SK-N-SH (cell line): ENCODE results near the gene CDH4.

ENCODE experiments used
- FOXJ3 ChIP-seq: sonication (generic); formaldehyde crosslinking; IDR thresholded peaks from 2 replicates; pipeline ENCODE4 v1.5.1; 2020; ENCODE audit warnings: mild to moderate bottlenecking, missing genetic modification reagents
- TF ChIP-seq, protein P1 (sequence below): fragments of 200-600 bp; sonication (generic); IDR thresholded peaks from 2 replicates; pipeline ENCODE4 v1.6.1; 2017; ENCODE audit warnings: antibody characterized with exemption, mild to moderate bottlenecking, moderate library complexity
- TF ChIP-seq, protein P2 (sequence below): IDR thresholded peaks from 2 replicates; pipeline ENCODE4 v1.4.0; 2012; ENCODE audit warnings: low read depth, borderline replicate concordance

DNA sequence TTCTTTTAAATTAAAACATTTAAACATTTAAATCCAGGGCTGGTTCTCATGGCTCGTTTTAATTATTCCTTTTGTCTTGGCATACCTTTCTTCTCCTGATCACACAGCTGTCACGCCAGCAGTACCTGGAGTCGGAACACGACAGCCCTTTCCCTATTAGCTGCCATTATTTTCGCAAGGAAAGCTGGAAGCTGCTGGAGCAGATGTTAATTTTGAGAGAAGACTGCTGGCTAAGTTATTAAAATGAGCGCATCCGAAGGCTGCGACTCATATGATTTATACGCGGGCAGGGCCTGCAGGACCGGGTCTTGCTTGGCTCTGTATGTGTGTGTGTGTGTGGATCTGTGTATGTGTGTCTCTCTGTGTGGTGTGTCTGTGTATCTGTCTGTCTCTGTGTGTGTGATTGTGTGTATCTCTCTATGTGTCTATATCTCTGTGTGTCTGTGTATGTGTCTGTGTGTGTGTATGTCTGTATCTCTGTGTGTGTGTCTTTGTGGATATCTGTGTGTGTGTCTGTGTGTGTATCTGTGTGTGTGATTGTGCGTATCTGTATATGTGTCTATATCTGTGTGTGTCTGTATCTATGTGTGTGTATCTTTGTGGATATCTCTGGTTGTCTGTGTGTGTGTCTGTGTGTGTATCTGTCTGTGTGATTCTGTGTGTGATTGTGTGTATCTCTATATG lies 191.5 kb downstream of the CDH4 start:
- no peak for TF ChIP-seq FOXJ3 (CRISPR knock-in tag)
- TF ChIP-seq, protein P1, sequence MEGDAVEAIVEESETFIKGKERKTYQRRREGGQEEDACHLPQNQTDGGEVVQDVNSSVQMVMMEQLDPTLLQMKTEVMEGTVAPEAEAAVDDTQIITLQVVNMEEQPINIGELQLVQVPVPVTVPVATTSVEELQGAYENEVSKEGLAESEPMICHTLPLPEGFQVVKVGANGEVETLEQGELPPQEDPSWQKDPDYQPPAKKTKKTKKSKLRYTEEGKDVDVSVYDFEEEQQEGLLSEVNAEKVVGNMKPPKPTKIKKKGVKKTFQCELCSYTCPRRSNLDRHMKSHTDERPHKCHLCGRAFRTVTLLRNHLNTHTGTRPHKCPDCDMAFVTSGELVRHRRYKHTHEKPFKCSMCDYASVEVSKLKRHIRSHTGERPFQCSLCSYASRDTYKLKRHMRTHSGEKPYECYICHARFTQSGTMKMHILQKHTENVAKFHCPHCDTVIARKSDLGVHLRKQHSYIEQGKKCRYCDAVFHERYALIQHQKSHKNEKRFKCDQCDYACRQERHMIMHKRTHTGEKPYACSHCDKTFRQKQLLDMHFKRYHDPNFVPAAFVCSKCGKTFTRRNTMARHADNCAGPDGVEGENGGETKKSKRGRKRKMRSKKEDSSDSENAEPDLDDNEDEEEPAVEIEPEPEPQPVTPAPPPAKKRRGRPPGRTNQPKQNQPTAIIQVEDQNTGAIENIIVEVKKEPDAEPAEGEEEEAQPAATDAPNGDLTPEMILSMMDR, result no peak
- TF ChIP-seq, protein P2, sequence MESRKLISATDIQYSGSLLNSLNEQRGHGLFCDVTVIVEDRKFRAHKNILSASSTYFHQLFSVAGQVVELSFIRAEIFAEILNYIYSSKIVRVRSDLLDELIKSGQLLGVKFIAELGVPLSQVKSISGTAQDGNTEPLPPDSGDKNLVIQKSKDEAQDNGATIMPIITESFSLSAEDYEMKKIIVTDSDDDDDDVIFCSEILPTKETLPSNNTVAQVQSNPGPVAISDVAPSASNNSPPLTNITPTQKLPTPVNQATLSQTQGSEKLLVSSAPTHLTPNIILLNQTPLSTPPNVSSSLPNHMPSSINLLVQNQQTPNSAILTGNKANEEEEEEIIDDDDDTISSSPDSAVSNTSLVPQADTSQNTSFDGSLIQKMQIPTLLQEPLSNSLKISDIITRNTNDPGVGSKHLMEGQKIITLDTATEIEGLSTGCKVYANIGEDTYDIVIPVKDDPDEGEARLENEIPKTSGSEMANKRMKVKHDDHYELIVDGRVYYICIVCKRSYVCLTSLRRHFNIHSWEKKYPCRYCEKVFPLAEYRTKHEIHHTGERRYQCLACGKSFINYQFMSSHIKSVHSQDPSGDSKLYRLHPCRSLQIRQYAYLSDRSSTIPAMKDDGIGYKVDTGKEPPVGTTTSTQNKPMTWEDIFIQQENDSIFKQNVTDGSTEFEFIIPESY, result no peak
